Hematopoietic multipotent progenitor cell (in vitro differentiated cells): ENCODE measurements around the gene VPREB1. TPM values are rescaled to one million over a fixed set of nuclear protein-coding genes. Genes with fewer than 3 reads are reported as not detected.
"Not testable (repeated sequence)": the region's sequence is repeated elsewhere in the genome, so short reads cannot be mapped to it uniquely, and the experiment has no call there.

Experiments
- DNase-seq, 3 donors: peaks; one replicate each; pipeline ENCODE4 v3.0.0-alpha.2; 2011 to 2015; ENCODE audit warnings: low read depth in 2 of 3, low spot score in 2 of 3
- total RNA-seq: library from RNA; depleted of rRNA; stranded (reverse); fragments of >200 nt; gene quantifications from one replicate; pipeline ENCODE4 v1.2.3, GENCODE V29; 2012

The VPREB1 gene
- 3.5 TPM for total RNA-seq

- peak in 2 of 3 donors; percentile 51 to 86 for DNase-seq
Observed at GRCh38 chr22:22244316-22245250, at the start of gene VPREB1. VPREB1 (plus strand) TSS chr22:22244786; CDS start chr22:22244814, 28 bp downstream.

- no peak for DNase-seq
Observed at GRCh38 chr22:22194931-22195264, 49.7 kb upstream of the VPREB1 start.

GRCh38 chr22:22195265-22196017 is 49.1 kb upstream of the VPREB1 start:
- DNase-seq, result peak; percentile 59 to 85 (median 81)

GRCh38 chr22:22196018-22196533 is 48.5 kb upstream of the VPREB1 start:
- DNase-seq, result no peak

- DNase-seq, result no peak
Observed at GRCh38 chr22:22196833-22197477, 47.6 kb upstream of the VPREB1 start.

DNA sequence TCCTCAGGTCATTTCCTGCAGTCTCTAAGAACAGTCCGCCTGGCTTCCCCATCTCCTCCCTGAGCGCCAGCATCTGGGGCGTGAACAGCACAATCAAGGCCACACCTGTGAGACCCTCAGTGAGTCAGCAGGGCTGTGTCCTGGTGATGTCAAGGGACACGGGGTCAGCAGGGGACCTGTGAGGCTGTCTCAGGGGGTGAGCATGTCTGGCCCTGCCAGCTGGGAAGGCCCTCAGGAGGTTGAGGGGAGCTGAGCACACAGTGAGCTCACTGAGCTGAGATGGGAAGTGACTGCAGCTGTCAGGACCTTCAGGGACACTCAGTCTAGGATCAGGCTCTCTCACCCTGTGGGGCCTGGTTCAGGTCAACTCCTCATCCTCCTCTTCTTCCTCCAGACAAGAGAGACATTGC is 46.6 kb upstream of the VPREB1 start:
- no peak for DNase-seq

DNA sequence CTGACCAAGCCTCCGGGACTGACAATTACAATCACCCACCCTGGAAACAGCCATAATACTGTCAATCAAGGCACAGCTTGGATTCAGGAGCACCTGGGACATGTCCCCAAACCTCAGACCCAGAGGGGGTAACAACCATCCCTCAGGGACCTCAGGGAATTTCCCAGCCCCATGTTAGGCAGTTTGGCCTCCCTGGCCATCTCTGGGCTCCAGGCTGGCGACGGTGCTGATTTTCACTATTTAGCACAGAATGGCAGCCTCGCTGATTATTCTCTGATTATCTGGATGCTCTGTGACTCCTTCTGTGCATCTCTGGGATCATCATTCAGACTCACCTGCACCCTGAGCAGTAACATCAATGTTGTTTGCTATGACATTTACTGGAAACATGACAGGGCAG is 45.8 kb upstream of the VPREB1 start:
- DNase-seq, result no peak

- DNase-seq, result no peak
Observed at GRCh38 chr22:22199634-22200033, 45.0 kb upstream of the VPREB1 start.

- no peak for DNase-seq
Observed at GRCh38 chr22:22200569-22201184, 43.9 kb upstream of the VPREB1 start.

GRCh38 chr22:22201185-22201929 is 43.2 kb upstream of the VPREB1 start:
- DNase-seq, result peak in 1 of 3 donors; percentile 72

- no peak for DNase-seq
Observed at GRCh38 chr22:22201930-22202343, 42.6 kb upstream of the VPREB1 start.

- no peak for DNase-seq
Observed at GRCh38 chr22:22203048-22203971, 41.3 kb upstream of the VPREB1 start.

DNA sequence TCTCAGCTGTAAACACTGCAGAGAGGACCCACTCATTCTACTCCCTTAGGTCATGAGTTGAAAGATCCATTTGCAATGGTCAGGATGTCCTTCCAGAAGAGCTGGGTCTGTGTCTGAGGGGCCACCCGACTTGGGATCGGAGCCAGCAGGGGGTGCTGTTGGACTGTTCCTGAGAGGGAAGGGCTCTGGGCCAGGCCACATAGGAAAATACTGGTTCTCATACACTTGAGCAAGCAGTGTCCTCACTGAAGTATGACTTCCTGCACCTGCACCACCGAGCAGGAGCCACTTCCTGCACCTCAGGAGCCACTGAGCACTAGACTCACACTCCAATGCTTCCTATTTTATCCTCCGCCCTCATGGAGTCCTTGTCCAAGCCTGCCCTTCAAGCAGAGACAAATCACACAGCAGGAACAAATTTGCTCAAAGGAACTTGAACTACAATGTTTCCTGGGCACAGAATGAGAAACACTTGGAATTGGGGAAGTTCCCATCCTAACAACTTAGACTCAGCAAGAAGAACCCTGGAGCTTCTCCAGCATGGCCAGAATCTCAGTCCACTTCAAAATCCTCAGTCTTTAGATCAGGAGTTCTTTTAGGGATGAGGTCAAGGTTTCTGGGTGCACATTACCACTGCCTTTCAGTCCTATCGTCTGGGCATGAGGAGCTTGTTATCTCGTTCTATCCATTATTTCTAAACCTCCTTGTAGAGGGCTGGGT is 36.6 kb upstream of the VPREB1 start:
- DNase-seq, result peak; percentile 53 to 91 (median 81)

GRCh38 chr22:22208652-22209051 is 35.9 kb upstream of the VPREB1 start:
- DNase-seq, result peak in 1 of 3 donors; percentile 18

- not testable (repeated sequence) for DNase-seq
Observed at GRCh38 chr22:22209080-22209640, 35.4 kb upstream of the VPREB1 start.

- peak in 2 of 3 donors; percentile 53 to 64 for DNase-seq
Observed at GRCh38 chr22:22210375-22210774, 34.2 kb upstream of the VPREB1 start.

DNA sequence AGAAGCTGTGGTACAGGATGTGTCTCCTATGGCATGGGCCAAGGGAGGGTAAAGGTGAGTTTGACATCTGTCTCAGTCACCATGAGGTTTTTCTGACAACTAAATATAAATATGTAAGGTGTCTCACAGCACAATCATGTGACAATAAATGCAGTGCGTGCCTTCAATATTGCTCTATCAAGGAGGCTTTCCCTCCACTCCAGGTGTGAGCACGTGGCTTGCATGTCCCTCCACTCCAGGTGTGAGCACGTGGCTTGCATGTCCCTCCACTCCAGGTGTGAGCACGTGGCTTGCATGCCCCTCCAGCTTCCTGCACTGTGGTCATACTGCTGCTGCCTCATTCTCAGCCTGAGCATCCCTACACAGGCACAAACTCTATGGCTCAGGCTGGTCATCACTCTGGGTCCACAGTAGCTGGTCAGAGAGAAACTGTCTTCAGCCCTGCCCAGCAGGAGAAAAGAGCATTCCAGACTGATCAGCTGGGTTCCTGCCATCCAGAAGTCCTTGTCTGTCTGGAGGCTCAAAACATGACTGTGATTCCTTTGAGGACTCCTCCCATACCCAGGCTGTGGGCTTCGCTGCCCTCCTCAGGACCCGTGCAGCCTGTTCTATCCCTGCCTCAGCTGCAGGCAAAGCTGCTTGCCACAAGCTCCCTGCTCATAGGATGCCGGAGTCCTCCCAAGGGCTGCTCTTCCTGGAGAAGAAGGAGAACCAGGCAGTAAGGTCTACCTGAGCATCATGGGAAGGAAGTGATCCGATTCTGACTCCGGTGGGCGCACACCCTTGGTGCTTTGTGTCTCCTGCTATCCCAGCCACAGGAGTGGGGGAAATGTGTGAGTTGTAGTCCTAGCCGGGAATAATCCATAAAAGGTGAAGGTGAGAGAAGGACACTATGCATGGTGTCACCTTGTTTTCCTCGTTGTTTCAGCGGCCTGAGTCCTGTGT is 33.4 kb upstream of the VPREB1 start:
- DNase-seq, result no peak
